NCI-H1048 (cell line): ENCODE data around the gene TCTN1.
"Not testable (repeated sequence)": the region's sequence is repeated elsewhere in the genome, so short reads cannot be mapped to it uniquely, and the experiment has no call there.

ENCODE experiments used
- DNase-seq: peaks from one replicate; lab custom pipeline; 2025; lab: John Stamatoyannopoulos, UW

The TCTN1 gene

DNA sequence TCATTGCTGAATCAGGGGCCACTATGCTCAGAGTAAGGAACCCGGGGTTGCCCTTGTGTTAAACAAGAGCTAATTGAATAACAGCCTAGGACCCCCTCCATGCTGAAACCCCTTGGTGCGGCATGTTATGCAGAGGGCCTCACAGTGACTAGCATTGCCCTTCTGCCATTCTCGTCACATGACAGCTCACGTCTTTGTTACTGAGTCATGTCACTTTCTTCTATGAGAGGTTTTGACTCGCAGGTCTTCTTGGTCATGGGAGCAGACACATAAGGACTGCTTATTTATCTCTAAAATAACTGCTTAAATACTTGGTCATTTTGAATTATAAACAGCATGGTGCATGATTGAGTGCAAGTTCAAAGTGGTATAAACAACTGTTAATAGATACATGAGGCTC is 24.9 kb downstream of the TCTN1 start:
- no peak for DNase-seq

DNA sequence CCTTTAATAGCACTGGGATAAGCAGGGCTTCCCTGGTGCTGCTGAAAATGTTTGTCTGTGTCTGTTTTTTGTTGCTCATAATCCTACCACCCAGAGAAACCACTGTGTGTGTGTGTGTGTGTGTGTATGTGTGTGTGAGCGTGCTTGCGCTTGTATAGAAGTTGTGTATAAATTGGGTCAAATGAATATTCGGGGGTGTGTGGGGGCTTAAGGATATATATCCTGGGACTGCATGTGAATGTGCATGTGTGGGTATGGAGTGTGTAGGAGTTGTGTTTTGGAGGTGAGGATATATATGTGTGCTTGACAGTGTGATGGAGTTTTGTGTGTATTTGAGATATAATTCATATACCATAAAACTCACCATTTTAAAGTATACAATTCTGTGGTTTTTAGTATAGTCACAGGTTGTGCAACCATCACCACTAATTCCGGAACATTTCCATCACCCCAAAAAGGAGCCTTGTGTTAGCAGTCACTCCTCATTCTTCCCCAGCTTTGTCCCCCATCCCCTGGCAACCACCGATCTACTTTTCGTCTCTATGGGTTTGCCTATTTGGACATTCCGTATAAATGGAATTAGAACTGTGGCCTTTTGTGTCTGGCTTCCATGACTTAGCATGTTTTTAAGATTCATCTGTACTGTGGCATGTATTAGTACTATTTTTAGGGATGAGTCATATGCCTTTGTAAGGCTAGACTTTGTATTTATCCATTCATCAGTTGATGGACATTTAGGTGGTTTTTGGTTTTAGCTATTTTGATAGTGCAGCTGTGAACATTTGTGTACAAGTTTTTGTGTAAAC is 25.6 kb downstream of the TCTN1 start:
- DNase-seq, result no peak

DNA sequence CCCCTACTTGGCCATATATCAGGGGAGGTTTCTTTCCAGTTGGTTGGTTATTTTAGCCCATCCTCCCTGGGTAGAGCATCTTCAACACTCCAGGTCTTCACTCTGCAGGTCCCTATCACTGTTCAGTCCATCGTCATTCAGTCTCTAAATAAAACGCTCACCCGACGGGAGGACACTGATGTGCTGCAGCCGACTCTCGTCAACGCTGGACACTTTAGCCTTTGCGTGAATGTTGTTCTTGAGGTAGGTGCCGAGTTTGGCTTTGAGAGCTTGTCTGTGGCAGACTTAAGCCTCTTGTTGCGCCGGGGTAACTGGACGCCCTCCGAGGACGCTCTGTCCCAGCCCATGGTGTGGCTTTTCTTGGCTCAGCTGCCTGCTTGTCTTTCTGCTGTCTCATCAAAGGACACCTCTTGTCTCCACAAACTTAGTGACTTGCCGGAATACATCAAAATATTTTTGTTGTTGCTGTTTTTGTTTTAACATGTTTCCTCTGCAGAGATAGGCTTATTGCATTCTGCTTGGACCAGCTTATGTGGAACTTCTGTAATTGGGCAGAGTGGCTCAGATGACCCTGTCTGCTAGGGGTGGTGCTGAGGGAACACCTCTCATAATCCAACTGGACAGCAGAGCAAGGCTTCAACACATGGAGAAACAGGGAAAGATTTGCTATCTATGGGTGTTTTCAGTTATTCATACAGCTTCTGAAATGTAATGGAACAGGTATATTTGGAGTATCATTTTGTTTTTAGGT is 26.5 kb downstream of the TCTN1 start:
- DNase-seq, result no peak

DNA sequence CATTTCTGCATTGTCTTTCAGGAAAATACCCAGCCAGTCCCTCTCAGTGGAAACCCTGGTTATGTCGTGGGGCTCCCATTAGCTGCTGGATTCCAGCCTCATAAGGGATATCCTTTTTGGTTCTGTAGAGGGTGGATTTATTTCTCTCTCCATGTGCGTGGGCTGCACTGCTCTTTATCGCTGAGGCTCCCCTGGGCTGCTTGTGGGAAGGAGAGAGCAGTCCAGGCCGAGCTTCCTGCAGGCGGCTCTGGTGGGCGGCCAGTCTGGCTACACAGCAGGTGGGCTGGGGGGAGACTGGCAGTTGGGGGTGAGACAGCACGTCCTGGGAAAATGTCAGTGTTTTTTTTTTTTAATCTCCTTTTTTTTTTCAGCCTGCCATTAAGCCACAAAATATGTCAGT is 27.6 kb downstream of the TCTN1 start:
- DNase-seq, result no peak

DNA sequence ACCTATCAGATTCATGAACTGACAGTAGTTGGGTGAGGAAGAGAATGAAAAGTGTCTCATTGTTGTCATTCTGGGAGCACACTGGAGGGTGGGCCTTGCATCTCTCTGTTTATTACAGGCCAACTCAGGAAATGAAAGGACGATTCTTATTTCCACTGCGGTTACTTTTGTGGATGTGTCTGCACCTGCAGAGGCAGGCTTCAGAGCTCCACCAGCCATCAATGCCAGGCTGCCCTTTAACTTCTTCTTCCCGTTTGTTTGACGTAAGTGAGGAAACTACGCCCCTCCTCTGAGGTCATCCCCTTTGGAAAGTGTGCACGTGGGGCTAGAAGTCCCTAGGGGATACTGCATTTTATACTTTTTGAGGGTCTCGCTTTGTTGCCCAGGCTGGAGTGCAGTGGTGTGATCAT is 33.7 kb downstream of the TCTN1 start:
- DNase-seq, result no peak

DNA sequence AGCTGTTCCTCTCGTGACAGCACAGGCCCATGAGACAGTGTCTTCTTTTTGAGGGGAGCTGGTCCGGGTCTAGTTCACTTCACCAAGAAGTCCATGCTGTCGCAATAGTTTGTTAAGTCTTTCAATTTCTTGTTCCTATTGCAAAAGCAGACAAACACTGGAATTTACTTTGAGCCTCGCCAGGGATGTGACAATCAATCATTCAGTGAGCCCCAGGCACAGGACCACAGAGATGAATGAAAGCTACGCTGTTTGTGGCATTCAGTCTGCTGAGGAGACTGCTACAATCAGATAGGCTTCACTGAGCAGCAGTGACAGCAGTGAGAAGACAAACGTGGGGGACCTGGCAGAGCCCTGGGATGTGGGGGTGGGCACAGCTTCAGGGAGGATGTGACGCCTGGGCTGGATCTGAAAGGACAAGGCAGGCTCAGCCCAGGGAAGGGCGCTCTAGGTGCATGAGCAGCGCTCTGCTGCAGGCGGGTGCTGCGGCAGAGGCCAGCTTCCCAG is 35.5 kb downstream of the TCTN1 start:
- no peak for DNase-seq

DNA sequence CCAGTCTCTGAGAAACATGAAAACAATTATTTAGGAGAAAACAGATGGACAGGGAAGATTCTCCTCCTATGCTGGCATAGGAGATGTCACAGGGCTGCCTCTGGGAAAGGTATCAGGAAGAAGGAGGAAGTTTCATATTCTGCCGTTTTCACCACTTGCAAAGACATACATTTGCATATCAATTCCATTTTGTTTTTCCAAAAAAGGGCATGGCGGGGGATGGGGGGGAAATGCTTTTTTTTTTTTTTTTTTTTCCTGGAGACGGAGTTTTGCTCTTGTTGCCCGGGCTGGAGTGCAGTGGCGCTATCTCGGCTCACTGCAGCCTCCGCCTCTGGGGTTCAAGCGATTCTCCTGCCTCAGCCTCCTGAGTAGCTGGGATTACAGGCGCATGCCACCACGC is 40.3 kb downstream of the TCTN1 start:
- DNase-seq, result not testable (repeated sequence)

DNA sequence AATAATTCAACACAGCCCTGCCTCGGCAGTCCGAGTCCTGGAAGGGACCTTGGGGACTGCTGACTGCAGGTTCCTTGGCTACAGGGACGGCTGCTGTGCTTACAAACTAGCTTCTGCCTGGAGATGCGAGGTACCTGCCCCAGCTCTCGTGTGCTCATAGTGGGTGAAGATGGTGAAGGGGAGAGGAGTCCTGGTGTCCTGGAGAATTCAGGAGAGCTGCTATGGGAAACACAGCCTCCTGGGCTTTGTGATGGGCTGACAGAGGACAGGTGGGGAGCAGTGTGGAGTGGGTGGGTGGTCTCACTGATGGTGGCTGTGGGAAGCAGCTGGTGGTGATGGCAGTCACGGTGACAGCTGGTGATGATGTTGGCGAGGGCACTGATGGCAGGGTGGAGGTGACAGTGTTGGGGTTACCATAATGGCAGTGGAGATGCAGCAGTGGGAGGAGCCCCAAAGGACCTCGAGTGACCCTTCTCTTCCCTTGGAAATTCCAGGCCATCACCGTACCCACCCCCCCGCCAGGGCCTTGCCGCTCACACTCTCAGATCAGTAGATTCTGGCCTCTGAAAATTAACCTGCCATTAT is 42.2 kb downstream of the TCTN1 start:
- DNase-seq, result no peak

DNA sequence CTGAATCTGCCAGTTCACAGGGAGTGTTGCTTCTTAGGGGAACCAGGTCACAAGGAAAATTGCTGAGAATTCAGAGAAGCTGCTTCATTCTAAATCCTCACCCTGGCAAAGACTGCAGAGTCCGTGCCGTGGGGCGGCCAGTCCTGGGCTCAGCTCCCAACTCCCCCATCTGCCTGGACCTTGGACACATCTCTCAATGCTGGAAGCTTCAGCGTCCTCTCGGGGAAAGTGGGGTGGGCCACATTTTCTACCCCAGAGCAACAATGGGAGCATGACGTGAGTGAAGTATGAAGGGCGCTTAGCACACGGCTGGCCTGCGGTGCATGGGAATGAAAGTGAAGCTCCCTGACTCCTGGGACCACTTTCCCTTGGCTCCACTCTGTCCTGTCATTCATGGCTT is 43.8 kb downstream of the TCTN1 start:
- no peak for DNase-seq

DNA sequence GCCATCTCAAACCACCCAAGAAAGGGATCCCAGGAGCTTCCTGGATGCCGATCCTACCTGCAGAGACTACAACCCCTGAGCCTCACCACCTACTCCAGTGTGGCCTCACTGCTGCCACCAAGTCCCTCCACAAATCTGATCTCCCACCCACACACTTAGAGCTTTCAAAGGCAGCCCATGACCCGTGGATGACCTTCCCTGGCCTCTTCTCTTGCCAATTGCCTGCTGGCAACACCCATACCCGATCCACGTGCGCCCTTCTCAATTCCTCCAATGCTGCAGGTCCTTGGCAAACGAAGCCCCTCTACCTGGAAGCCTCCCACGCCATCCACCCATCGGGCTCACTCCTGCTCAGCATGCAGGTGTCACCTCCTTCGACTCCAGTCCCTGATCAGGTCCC is 44.3 kb downstream of the TCTN1 start:
- no peak for DNase-seq

DNA sequence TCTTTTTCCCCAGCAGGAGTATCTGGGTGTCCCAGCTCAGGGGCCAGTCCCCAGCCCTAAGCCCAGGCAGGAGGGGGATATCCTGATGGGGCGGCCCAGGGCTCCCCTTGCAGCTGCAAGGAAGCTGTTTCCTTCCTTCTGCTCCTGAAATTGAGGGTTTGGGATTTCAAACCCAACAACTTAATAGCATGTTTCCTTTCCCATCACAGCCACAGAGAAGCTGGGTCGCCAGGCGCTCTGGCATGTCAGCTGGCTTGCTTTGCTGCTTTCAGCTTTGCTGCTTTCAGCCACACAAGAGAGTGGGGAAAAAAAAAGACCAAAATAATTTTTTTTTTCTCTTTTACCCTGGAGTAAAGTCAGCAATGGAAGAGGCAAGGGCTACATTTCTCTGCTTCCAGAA is 44.9 kb downstream of the TCTN1 start:
- no peak for DNase-seq

DNA sequence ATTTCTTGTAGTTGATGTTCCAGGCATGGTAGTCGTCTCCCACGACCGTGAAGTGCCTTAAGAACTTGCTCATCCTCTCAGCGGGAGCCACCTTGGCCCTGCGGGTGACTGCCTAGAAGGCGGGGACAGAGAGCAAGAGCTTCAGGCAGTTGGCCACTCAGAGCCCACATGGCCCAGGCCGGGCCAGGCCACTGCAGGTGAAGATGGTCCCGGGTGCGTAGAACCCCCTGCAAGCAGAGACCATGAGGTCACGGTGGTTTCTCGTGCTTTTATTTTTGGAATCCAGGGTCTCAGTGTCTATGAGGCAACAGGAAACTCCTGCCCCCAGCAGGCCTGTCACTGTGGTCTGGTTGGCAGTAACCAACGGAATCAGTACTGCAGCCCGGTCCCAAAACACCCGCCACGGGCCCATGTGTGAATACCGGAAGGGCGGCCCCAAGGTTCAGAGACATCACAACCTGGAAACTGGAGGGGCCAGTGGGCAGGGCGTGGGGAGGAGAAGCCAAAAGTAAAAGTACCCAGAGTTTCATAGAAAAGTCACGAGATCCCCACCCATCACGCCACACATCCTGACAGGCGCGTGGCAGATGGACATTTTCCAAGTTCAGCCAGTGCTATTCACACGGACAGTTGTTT is 47.5 kb downstream of the TCTN1 start:
- no peak for DNase-seq

DNA sequence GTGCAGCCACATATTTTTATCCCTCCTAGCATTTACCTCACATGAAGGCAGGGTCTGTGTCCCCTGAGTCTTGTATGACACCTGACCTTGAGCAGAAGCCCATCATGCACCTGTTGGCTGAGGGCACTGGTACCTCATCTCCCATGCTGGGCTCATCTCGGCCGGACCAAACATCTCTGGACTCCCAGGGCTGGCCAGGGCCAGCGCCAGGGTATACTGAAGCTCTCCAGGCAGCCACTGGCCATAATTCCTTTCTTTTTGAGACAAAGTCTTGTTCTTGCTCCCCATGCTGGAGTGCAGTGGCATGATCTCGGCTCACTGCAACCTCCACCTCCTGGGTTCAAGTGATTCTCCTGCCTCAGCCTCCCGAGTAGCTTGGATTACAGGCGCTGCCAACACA is 53.0 kb downstream of the TCTN1 start:
- no peak for DNase-seq

DNA sequence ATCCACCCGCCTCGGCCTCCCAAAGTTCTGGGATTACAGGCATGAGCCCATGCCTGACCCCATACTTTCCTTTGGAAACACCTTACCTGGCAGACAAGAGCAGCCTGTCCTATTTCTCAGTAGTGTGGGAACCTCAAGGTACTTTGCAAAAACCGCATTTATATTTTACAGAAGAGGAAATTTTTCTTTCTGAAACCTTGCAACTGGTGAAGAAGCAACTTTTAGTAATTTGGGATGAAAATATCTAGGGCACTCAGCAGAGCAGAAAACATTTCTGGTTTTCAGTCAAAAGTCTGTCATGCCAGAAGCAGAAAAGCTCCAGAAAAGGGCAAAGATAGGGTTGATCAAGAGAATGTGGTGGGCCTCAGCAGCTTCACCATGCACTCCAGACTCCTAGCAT is 53.7 kb downstream of the TCTN1 start:
- DNase-seq, result no peak

DNA sequence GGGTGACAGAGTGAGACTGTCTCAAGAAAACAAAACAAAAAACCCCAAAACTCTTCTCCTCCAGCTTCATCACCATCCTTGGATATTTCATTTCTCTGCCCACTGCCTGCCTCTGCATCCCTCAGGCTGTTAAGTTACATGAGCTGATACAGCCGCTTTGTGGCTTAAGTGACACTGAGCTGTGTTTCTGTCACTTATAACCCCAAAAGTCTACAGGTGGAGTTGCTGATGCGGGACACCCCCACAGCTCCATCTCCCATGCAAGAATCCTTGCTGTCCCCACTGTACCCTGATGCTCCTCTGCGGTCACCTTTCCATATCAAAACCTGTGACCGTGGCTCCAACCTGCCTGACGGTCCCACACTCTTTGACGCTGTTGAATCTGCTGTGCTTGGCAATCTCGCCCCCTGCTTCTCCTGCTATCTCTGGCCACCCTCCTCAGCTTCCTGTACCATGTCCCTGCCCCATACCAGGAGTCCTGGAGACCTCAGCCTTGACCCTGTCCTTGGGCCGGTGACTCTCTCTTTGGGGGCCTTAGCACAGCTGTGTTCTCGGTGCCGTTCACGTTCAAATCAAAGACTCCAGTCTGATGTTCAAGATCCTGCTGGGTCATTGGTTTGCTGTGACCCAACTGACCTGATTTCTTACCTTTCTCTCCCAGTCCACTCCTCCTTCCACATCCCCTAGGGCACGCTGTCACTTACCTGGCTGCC is 54.7 kb downstream of the TCTN1 start:
- no peak for DNase-seq

DNA sequence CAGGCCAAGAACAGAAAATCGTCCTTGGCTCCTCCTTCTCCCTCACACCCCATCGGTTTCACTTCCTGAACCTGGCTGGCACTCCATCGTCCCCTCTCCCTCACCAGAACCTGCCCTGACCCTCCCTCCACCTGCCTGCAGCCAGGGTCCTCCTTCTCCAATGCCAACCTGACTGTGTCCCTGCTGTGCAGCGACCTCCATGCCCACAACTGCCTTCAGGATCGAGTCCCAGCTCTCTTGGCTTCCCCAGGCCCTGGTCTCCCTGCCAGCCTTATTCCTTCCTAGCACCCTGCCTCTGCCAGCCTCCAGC is 55.2 kb downstream of the TCTN1 start:
- DNase-seq, result no peak

DNA sequence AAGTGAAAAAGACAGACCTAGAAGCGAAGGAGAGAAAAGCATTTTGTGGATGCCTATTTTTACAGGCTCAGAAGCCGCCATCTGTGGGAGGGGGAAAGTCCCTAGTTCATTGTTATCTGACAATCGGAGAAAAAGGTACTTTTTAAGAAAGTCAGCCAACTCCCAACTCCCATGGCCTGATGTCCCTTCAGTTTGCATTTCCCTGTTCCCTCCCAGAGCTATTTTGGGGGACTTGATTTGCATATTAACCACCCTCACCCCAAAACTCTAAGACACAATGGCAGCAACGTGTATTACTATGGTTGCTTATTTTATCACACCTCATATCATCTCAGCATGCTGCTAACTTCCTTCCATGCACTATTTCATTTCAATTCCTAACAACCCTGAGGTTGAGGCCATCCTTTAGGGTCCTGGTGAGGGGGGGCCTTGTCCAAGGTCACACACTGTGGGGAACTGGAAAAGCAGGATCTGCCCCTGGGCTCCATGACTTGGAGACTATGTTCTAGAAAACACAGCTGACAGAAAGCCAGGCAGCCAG is 56.3 kb downstream of the TCTN1 start:
- no peak for DNase-seq

DNA sequence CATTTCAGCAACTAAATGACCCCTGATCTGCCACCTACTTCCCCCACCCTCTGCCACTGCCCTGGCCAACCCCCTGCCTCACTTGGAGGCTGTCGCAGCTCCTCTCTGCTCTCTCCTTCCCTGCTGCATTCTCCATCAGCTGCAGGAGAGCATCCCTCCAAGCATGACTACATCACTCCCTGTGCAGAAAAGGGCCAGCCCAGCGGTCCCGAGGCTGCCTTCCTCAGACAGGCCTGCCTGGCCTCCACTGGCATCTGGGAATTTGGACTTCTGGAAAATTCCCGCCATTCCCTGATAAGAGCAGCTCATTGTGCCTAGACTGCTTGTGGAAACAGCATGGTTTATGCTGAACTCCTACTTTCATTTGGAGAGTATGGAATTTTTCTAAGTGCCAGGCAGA is 62.2 kb downstream of the TCTN1 start:
- DNase-seq, result no peak

DNA sequence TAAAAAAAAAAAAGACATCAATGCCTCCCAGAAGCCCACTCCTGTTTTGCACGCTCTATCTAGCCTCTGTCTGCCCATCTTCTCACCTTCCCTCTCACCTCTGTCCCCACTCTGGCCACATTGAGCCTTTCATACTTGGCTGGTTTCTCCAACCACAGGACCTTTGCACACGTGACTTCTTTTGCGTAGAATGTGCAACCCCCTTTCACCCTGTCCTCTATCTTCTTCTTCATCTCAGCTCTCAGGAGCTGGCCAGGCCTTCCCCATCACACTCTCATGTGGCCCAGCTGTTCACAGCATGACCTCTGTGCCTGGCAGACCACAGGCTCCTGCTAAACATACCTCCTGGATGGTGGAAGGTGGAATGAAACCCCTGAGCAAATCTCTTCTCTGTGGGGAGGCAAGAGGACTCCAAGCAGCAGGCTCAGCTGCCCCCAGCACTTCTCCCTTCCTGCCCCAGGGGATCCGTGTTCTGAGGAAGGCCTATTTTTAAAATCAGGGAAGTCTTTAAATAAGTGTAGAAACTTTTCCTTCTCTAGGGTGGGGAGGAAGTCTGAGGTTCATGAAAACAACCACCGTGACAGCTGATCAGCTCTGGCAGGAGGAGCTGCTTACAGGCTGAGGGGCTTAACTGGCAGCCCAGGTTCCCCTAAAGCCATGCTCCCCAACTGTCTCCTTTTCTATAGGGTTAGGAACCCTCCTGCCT is 63.4 kb downstream of the TCTN1 start:
- DNase-seq, result no peak

DNA sequence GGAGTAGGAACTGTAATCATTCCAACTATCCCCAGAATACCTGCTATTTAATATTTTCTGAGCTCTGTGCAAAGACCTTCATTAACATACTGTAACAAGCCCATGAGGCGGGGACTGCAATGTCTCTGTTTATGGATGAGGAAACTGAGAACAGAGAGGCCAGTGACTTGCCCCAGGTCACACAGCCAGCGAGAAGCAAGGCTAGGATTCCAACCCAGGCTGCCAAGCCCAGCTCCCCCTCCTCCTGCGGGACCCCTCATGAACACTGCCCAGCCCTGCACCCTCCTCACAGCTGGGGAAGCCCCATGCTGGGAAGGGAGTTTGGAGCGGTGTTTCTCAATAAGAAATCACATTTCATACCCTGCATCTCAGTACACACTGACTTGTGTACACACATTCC is 64.1 kb downstream of the TCTN1 start:
- no peak for DNase-seq

DNA sequence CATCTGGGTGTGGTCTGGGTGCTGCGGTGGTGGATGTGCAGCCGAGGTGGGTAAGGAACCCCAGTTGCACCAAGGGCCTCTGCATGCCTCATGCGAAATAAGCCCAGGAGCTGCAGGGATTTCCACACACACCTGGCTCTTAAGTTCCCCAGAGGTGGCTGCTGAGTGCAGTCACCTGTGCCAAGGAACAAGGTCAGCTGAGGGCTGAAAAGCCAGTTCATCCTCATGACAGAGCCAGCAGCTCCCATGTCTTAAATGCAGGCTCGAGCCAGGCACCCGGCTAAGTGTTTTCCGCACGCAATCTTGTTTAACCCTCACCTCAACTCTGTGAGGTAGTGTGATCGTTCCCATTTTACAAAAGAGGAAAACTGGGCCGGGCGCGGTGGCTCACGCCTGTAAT is 65.3 kb downstream of the TCTN1 start:
- DNase-seq, result no peak
